VCaP (cell line): ENCODE measurements around the gene PSPC1.

Experiments
- H3K27ac ChIP-seq: fragments of 450-650 bp; 2 replicates; pipeline ENCODE4 v1.5.1; 2017
- TF ChIP-seq, protein P1 (sequence below): fragments of 450-650 bp; conservative IDR thresholded peaks from 2 replicates; pipeline ENCODE4 v1.5.1; 2017; ENCODE audit warnings: mild to moderate bottlenecking, moderate library complexity

The PSPC1 gene

DNA sequence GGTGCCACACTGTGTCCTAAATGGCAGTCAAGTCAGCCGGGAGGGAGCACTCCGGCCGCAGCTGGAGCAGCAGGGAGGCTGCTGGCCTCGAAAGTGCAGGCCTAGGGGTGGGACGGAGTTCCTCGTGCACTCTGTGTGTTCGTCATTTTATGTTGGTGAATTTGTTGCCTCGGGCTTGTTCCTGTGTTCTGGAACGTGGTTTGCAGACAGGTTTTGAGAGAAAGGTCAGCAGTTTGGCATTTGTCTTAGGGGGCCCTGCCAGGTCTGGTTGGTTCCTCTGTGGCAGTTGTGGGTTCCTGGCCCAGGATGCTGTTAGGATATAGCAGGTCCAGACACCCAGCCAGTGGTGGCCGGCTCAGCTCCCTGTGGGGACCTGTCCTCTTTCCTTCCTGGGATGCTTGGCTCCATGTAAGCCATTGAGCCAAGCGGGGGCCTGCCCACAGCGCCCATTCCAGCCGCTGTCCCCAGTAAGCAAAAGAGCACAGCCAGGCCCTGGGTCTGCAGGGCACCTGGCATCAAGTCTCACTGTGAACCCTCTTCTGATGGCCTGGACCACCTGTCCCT, 119.2 kb downstream of the PSPC1 start:
- no peak overlapping the region for H3K27ac ChIP-seq
- TF ChIP-seq, protein P1, sequence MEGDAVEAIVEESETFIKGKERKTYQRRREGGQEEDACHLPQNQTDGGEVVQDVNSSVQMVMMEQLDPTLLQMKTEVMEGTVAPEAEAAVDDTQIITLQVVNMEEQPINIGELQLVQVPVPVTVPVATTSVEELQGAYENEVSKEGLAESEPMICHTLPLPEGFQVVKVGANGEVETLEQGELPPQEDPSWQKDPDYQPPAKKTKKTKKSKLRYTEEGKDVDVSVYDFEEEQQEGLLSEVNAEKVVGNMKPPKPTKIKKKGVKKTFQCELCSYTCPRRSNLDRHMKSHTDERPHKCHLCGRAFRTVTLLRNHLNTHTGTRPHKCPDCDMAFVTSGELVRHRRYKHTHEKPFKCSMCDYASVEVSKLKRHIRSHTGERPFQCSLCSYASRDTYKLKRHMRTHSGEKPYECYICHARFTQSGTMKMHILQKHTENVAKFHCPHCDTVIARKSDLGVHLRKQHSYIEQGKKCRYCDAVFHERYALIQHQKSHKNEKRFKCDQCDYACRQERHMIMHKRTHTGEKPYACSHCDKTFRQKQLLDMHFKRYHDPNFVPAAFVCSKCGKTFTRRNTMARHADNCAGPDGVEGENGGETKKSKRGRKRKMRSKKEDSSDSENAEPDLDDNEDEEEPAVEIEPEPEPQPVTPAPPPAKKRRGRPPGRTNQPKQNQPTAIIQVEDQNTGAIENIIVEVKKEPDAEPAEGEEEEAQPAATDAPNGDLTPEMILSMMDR: no peak

DNA sequence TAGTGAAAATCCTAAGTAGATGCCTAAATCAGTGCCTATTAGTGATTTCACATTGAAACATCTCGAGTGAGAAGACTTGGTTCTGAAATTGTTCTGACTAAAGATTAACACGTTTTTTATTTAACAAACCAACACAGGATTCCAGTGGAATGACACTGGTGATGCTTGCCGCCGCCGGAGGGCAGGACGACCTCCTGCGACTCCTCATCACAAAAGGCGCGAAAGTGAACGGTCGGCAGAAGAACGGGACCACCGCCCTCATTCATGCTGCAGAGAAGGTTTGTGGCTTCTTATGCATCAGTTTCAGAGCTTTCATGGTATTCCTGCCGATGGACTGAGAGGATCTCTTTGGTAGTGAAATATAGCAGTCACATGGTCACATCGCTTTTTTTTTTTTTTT, 121.2 kb downstream of the PSPC1 start:
- H3K27ac ChIP-seq: no peak overlapping the region
- TF ChIP-seq, protein P1: no peak

DNA sequence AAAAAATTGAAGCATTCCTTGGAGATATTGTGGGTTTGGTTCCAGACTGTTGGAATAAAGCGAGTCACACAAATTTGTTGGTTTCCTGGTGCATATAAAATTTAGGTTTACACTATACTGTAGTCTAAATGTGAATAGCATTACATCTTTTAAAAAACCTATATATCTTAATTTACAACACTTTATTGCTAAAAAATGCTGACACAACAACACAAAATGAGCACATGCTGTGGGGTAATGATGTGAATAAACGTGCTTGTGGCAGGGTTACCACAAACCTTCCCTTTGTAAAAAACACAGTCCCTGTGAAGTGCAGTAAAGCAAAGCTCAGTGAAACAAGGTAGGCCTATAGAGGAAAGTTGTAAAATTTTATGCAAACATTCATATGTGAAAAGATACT, 121.6 kb downstream of the PSPC1 start:
- TF ChIP-seq, protein P1: no peak

DNA sequence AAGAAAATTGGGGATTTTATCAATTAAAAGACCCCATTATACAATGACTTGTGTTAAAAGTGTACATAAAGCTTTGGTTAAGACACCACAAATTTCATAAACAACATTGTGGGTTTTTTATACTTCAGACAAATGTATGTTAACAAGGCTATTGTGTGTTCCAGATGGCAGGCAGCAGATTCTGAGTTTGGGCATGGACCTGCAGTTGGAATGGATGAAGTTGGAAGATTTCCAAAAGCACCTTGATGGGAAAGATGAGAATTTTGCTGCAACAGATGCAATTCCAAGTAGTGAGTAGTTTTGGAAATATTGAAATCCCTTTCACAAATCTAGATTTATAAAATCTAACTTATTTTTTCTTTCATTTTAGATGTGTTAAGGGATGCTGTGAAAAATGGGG, 123.9 kb downstream of the PSPC1 start:
- H3K27ac ChIP-seq: no peak overlapping the region
- TF ChIP-seq, protein P1: no peak

More for the DNA sequence above, 121.6 kb downstream of the PSPC1 start:
- no peak overlapping the region for H3K27ac ChIP-seq

DNA sequence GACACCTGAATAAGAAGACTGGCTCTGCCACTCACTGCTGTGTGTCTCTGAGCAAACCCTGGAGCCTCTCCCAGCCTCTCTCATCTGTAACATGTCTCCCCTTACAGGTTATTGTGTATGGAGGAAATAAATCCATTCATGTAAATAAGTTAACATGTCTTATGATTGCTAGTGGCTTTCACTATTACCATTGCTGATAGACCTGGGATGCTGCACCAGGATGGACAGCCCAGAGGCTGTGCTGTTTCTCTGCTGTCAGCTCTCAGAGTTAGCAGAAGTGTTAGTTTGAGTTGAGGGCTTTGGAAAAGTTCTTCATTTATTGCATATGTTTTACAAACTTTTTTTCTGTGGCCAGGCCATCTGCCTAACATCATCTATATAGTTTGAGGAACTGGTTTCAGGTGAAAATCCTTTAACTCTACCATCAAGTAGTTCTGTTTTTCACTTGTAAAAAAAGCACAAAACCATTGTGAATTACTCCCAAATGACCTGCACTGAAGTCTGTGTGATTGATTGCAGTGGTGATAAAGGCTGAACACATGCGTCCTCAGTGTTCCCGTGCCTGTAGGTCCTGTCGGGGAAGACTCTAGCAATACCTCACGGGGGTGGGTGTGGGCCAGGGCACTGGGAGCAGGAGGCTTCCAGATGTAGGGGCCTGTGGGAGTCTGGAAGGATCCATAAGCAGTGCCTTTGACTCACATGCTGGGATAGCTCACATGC, 124.7 kb downstream of the PSPC1 start:
- no peak overlapping the region for H3K27ac ChIP-seq
- TF ChIP-seq, protein P1: no peak
